Erythroblast (primary cell): ENCODE measurements around the gene GAB1.

Source experiments
- GATA1 ChIP-seq: IDR thresholded peaks from 2 replicates; pipeline ENCODE4 v1.6.1; 2011; ENCODE audit warnings: low read depth, mild to moderate bottlenecking, control low read depth, low read length, moderate library complexity
- POLR2A ChIP-seq: IDR thresholded peaks from 2 replicates; pipeline ENCODE4 v1.6.1; 2011; ENCODE audit warnings: mild to moderate bottlenecking, low read length

- no peak for TF ChIP-seq POLR2A
- TF ChIP-seq GATA1 = no peak
These were observed 63.4 kb downstream of the GAB1 start for GRCh38 chr4:143400082-143400481.
